IMR-90 (cell line): ENCODE results near the gene CYP19A1. TPM values are rescaled to one million over a fixed set of nuclear protein-coding genes. Genes with fewer than 3 reads are reported as not detected.

Experiments
- ATAC-seq: fragments of 200-7000 bp; cut with Tn5 transposase; 2 replicates; pipeline ENCODE4 v1.9.1; 2020; ENCODE audit warnings: low read depth, mild to moderate bottlenecking, moderate library complexity
- BruUV-seq: library from RNA; stranded (reverse); fragments of 400-500 nt; replicated peaks from 2 replicates; lab custom pipeline; 2021; lab: Mats Ljungman, UMichigan
- CTCF ChIA-PET: fragments of 300-600 bp; formaldehyde crosslinking; extraction: SDS; loops from one replicate; lab custom pipeline; 2021; ENCODE audit warnings: antibody characterized with exemption; lab: Yijun Ruan, JAX
- POLR2A ChIA-PET: fragments of 300-600 bp; sonication (Branson Sonifier 250); formaldehyde crosslinking; loops from one replicate; lab custom pipeline; 2022; ENCODE audit warnings: antibody characterized with exemption; ENCODE audit not compliant: unreplicated experiment; lab: Charles Lee
- DNase-seq: peaks from one replicate; pipeline ENCODE4 v3.0.0; 2013
- H2AFZ ChIP-seq: replicated peaks from 2 replicates; pipeline ENCODE3; 2013; ENCODE audit warnings: low read length, mild to moderate bottlenecking; ENCODE audit not compliant: poor library complexity
- H2AK5ac ChIP-seq: 2 replicates; pipeline ENCODE4 v1.6.1; 2013; ENCODE audit warnings: low read depth, low read length, inconsistent platforms
- H2AK9ac ChIP-seq: replicated peaks from 2 replicates; pipeline ENCODE3; 2013; ENCODE audit warnings: mild to moderate bottlenecking, low read depth, low read length, moderate library complexity; ENCODE audit not compliant: poor library complexity
- H2BK120ac ChIP-seq: 2 replicates; pipeline ENCODE4 v1.6.1; 2013; ENCODE audit warnings: low read depth, low read length, inconsistent platforms
- H2BK15ac ChIP-seq: 3 replicates; pipeline ENCODE4 v1.6.1; 2013; ENCODE audit warnings: low read depth, low read length, inconsistent platforms
- H2BK20ac ChIP-seq: 2 replicates; pipeline ENCODE4 v1.6.1; 2013; ENCODE audit warnings: low read depth, mild to moderate bottlenecking, inconsistent platforms, low read length, moderate library complexity
- H2BK5ac ChIP-seq: 2 replicates; pipeline ENCODE4 v1.6.1; 2013; ENCODE audit warnings: mild to moderate bottlenecking, low read depth, low read length, inconsistent platforms; ENCODE audit not compliant: poor library complexity, severe bottlenecking
- H3K14ac ChIP-seq: replicated peaks from 2 replicates; pipeline ENCODE4 v1.6.1; 2013; ENCODE audit warnings: low read depth, low read length, inconsistent platforms
- H3K18ac ChIP-seq: 2 replicates; pipeline ENCODE4 v1.6.1; 2013; ENCODE audit warnings: low read depth, low read length, control low read depth
- H3K23ac ChIP-seq: 2 replicates; pipeline ENCODE4 v1.6.1; 2013; ENCODE audit warnings: low read depth, low read length, inconsistent platforms
- H3K27ac ChIP-seq: 2 replicates; pipeline ENCODE4 v1.5.1; 2013; ENCODE audit warnings: mild to moderate bottlenecking, control low read depth, low read length; ENCODE audit not compliant: insufficient read depth
- H3K27me3 ChIP-seq: 2 replicates; pipeline ENCODE4 v1.6.1; 2013; ENCODE audit warnings: low read length; ENCODE audit not compliant: control insufficient read depth, insufficient read depth
- H3K36me3 ChIP-seq: 2 replicates; pipeline ENCODE4 v1.6.1; 2013; ENCODE audit warnings: low read length, mixed read lengths; ENCODE audit not compliant: control insufficient read depth, insufficient read depth
- H3K4ac ChIP-seq: 2 replicates; pipeline ENCODE4 v1.6.1; 2013; ENCODE audit warnings: low read depth, low read length, inconsistent platforms
- H3K4me1 ChIP-seq: 2 replicates; pipeline ENCODE4 v1.6.1; 2013; ENCODE audit warnings: low read length, mixed read lengths; ENCODE audit not compliant: control insufficient read depth, insufficient read depth
- H3K4me2 ChIP-seq: 2 replicates; pipeline ENCODE4 v1.6.1; 2013; ENCODE audit warnings: low read depth, mild to moderate bottlenecking, control low read depth, low read length, moderate library complexity
- H3K4me3 ChIP-seq: 2 replicates; pipeline ENCODE4 v1.5.1; 2013; ENCODE audit warnings: low read depth, mild to moderate bottlenecking, control low read depth, low read length, moderate library complexity; ENCODE audit not compliant: insufficient read depth
- H3K56ac ChIP-seq: 2 replicates; pipeline ENCODE4 v1.6.1; 2013; ENCODE audit warnings: low read length, inconsistent platforms; ENCODE audit not compliant: insufficient read depth; ENCODE audit errors: extremely low read depth
- H3K79me1 ChIP-seq, 2 experiments: 2 replicates each; pipeline ENCODE4 v1.6.1; 2013; ENCODE audit warnings: low read length in 2 of 2, inconsistent platforms in 1 of 2, low read depth in 1 of 2
- H3K9ac ChIP-seq: 2 replicates; pipeline ENCODE4 v1.6.1; 2013; ENCODE audit warnings: low read depth, low read length, control low read depth
- H3K9me1 ChIP-seq: 2 replicates; pipeline ENCODE4 v1.6.1; 2013; ENCODE audit warnings: low read length, inconsistent platforms; ENCODE audit not compliant: insufficient read depth
- H3K9me3 ChIP-seq: 2 replicates; pipeline ENCODE4 v1.6.1; 2013; ENCODE audit warnings: low read length; ENCODE audit not compliant: control insufficient read depth, insufficient read depth
- H4K20me1 ChIP-seq: 2 replicates; pipeline ENCODE4 v1.6.1; 2013; ENCODE audit warnings: low read length, inconsistent platforms; ENCODE audit not compliant: insufficient read depth
- H4K5ac ChIP-seq: 2 replicates; pipeline ENCODE4 v1.6.1; 2013; ENCODE audit warnings: mild to moderate bottlenecking, low read depth, low read length, control low read depth
- H4K8ac ChIP-seq, 2 experiments: 2 replicates each; pipeline ENCODE4 v1.6.1; 2013; ENCODE audit warnings: low read depth in 2 of 2, low read length in 2 of 2, control low read depth in 1 of 2, inconsistent platforms in 1 of 2
- H4K91ac ChIP-seq: 2 replicates; pipeline ENCODE4 v1.6.1; 2013; ENCODE audit warnings: low read depth, low read length, inconsistent platforms; ENCODE audit not compliant: insufficient read depth
- BHLHE40 ChIP-seq: fragments of 150-350 bp; IDR thresholded peaks from 2 replicates; pipeline ENCODE4 v1.6.1; 2016; ENCODE audit warnings: mild to moderate bottlenecking, low read depth, low read length
- CHD1 ChIP-seq: IDR thresholded peaks from 2 replicates; pipeline ENCODE4 v1.6.1; 2012; ENCODE audit warnings: low read depth, low read length, improper control_type of control experiment
- NFE2L2 ChIP-seq: fragments of 150-350 bp; IDR thresholded peaks from 2 replicates; pipeline ENCODE4 v1.6.1; 2016; ENCODE audit warnings: low read depth, mild to moderate bottlenecking, low read length
- POLR2A ChIP-seq: IDR thresholded peaks from 2 replicates; pipeline ENCODE4 v1.6.1; 2012; ENCODE audit warnings: mild to moderate bottlenecking, low read depth, low read length
- WGBS, 2 experiments: methylation state at CpG; one replicate each; pipeline versions ENCODE4 v1.1.5 to v1.1.7; 2013; ENCODE audit warnings: missing lambda C conversion rate in 2 of 2; ENCODE audit not compliant: insufficient read length in 1 of 2; ENCODE audit errors: extremely low coverage in 2 of 2; 5-methylcytosine and 5-hydroxymethylcytosine counted together
- dilution Hi-C: fragments of 300-500 bp; cut with HindIII; formaldehyde crosslinking; loops from one replicate; pipeline ENCODE4 v1.14.3; 2018; ENCODE audit warnings: low sequenced_read_pairs; ENCODE audit not compliant: unreplicated experiment
- in situ Hi-C: fragments of 300-500 bp; cut with MboI; formaldehyde crosslinking; loops from 3 replicates; pipeline ENCODE4 v1.14.3; 2019; ENCODE audit warnings: low sequenced_read_pairs, inconsistent platforms, mixed read lengths
- intact Hi-C: fragments of 100-400 bp; cut with micrococcal nuclease; formaldehyde crosslinking; loops from 2 replicates; pipeline ENCODE4 v1.10.0; 2022
- polyA plus RNA-seq, 3 experiments: library from polyadenylated mRNA; depleted of rRNA; stranded (reverse); fragments of >200 nt; gene quantifications; 2 replicates each; pipeline ENCODE4 v1.2.3, GENCODE V29; 2012; ENCODE audit warnings: low replicate concordance in 1 of 3
- total RNA-seq: library from RNA; depleted of rRNA; stranded (reverse); fragments of >200 nt; gene quantifications from 2 replicates; pipeline ENCODE4 v1.2.3, GENCODE V29; 2012
- TF ChIP-seq, protein P1 (sequence below): fragments of 150-350 bp; IDR thresholded peaks from 2 replicates; pipeline ENCODE4 v1.6.1; 2017; ENCODE audit warnings: mild to moderate bottlenecking, antibody characterized with exemption, low read length, low read depth
- TF ChIP-seq, protein P2 (sequence below): fragments of 150-350 bp; IDR thresholded peaks from 2 replicates; pipeline ENCODE4 v1.6.1; 2016; ENCODE audit warnings: low read depth, mild to moderate bottlenecking, low read length, moderate library complexity, borderline replicate concordance

The CYP19A1 gene
- total and polyA plus RNA-seq, 2 of the 4 experiments (the other 2 are of a cell fraction), result not detected

GRCh38 chr15:51284871-51285270 is 53.5 kb downstream of the CYP19A1 start:
- ChIA-PET POLR2A (no interaction called here), CTCF (no interaction called here)
- Histone ChIP-seq H3K4me2 (no peak overlapping the region), H3K79me1 (no peaks in the 10 kb centered on the region), H3K4ac (no peak overlapping the region), H3K27ac (no peak overlapping the region), H3K27me3 (peaks cover 41% of the 10 kb centered on the region), H3K18ac (no peak overlapping the region), H2AK9ac (no peak overlapping the region), H3K56ac (no peak overlapping the region), H2AK5ac (no peak overlapping the region), H3K23ac (no peak overlapping the region), H4K8ac (no peak overlapping the region), H3K4me3 (no peak overlapping the region), H3K9me1 (no peaks in the 10 kb centered on the region), H3K9ac (no peak overlapping the region), H2AFZ (no peak overlapping the region), H2BK15ac (no peak overlapping the region), H2BK120ac (no peak overlapping the region), H3K36me3 (no peaks in the 10 kb centered on the region), H3K4me1 (no peaks in the 10 kb centered on the region; the same call in 1 of the 2 replicates), H4K91ac (no peak overlapping the region), H2BK5ac (no peak overlapping the region), H3K14ac (no peak overlapping the region), H4K20me1 (no peaks in the 10 kb centered on the region), H3K9me3 (peaks cover 2% of the 10 kb centered on the region; the same call in 1 of the 2 replicates), H4K5ac (no peak overlapping the region), H2BK20ac (no peak overlapping the region)
- in situ Hi-C loops (loop anchor here (5.0 kb wide), 1 partner anchor 92 kb away; no protein-coding TSS in a partner anchor), dilution Hi-C loops (no loop called here), intact Hi-C loops (loop anchor here (5.0 kb wide), 1 partner anchor 212 kb away; no protein-coding TSS in a partner anchor)
- WGBS, 2 experiments, result no CpG with 5 or more reads among the region's 6 CpGs
- TF ChIP-seq POLR2A, result no peak
- TF ChIP-seq CHD1, result no peak
- TF ChIP-seq NFE2L2, result no peak
- TF ChIP-seq, protein P1, sequence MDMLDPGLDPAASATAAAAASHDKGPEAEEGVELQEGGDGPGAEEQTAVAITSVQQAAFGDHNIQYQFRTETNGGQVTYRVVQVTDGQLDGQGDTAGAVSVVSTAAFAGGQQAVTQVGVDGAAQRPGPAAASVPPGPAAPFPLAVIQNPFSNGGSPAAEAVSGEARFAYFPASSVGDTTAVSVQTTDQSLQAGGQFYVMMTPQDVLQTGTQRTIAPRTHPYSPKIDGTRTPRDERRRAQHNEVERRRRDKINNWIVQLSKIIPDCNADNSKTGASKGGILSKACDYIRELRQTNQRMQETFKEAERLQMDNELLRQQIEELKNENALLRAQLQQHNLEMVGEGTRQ, result no peak
- TF ChIP-seq BHLHE40, result no peak
- TF ChIP-seq, protein P2, sequence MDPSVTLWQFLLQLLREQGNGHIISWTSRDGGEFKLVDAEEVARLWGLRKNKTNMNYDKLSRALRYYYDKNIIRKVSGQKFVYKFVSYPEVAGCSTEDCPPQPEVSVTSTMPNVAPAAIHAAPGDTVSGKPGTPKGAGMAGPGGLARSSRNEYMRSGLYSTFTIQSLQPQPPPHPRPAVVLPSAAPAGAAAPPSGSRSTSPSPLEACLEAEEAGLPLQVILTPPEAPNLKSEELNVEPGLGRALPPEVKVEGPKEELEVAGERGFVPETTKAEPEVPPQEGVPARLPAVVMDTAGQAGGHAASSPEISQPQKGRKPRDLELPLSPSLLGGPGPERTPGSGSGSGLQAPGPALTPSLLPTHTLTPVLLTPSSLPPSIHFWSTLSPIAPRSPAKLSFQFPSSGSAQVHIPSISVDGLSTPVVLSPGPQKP, result no peak
- no peak for ATAC-seq
- DNase-seq, result no peak
- no TSS peak for BruUV-seq
